ENCODE data around the gene NRCAM.
"Not testable (repeated sequence)": the region's sequence is repeated elsewhere in the genome, so short reads cannot be mapped to it uniquely, and the experiment has no call there.

Gene NRCAM

GRCh38 chr7:108393097-108393496 lies 63.1 kb downstream of the NRCAM start:
- DNase-seq: not testable (repeated sequence)

GRCh38 chr7:108387686-108388085 lies 68.5 kb downstream of the NRCAM start:
- not testable (repeated sequence) for DNase-seq

- no peak for DNase-seq
Observed at GRCh38 chr7:108385834-108386422, 70.3 kb downstream of the NRCAM start.

GRCh38 chr7:108384716-108385483 lies 71.3 kb downstream of the NRCAM start:
- DNase-seq: no peak

GRCh38 chr7:108382932-108383331 lies 73.3 kb downstream of the NRCAM start:
- no peak for DNase-seq

- DNase-seq: no peak
Observed at GRCh38 chr7:108380517-108380916, 75.7 kb downstream of the NRCAM start.

GRCh38 chr7:108376206-108376605 lies 80.0 kb downstream of the NRCAM start:
- DNase-seq: no peak

GRCh38 chr7:108375668-108376067 lies 80.6 kb downstream of the NRCAM start:
- no peak for DNase-seq

- DNase-seq: no peak
Observed at GRCh38 chr7:108374899-108375298, 81.3 kb downstream of the NRCAM start.

GRCh38 chr7:108372618-108373017 lies 83.6 kb downstream of the NRCAM start:
- no peak for DNase-seq

GRCh38 chr7:108370616-108371015 lies 85.6 kb downstream of the NRCAM start:
- DNase-seq: no peak

GRCh38 chr7:108368466-108368865 lies 87.8 kb downstream of the NRCAM start:
- no peak for DNase-seq

- DNase-seq: no peak
Observed at GRCh38 chr7:108367946-108368345, 88.3 kb downstream of the NRCAM start.

- no peak for DNase-seq
Observed at GRCh38 chr7:108367314-108367713, 88.9 kb downstream of the NRCAM start.

- DNase-seq: no peak
Observed at GRCh38 chr7:108363659-108364058, 92.6 kb downstream of the NRCAM start.

- no peak for DNase-seq
Observed at GRCh38 chr7:108360058-108360800, 96.0 kb downstream of the NRCAM start.

- no peak for DNase-seq
Observed at GRCh38 chr7:108358553-108358952, 97.7 kb downstream of the NRCAM start.

GRCh38 chr7:108351729-108352131 lies 104.5 kb downstream of the NRCAM start:
- DNase-seq: no peak

GRCh38 chr7:108348913-108349312 lies 107.3 kb downstream of the NRCAM start:
- no peak for DNase-seq

- no peak for DNase-seq
Observed at GRCh38 chr7:108347616-108348015, 108.6 kb downstream of the NRCAM start.

GRCh38 chr7:108345710-108346336 lies 110.4 kb downstream of the NRCAM start:
- no peak for DNase-seq

GRCh38 chr7:108340856-108341411 lies 115.3 kb downstream of the NRCAM start:
- no peak for DNase-seq

GRCh38 chr7:108340406-108340805 lies 115.8 kb downstream of the NRCAM start:
- DNase-seq: not testable (repeated sequence)
